ENCODE results near the gene ZNF850.

The ZNF850 gene

GRCh38 chr19:36687214-36688056 is 85.2 kb downstream of the ZNF850 start, which contains the start of gene ZNF567:
ZNF567 (plus strand) TSS chr19:36687612; CDS start chr19:36694868, 7,256 bp downstream.
- DNase-seq = peak; percentile 87

DNA sequence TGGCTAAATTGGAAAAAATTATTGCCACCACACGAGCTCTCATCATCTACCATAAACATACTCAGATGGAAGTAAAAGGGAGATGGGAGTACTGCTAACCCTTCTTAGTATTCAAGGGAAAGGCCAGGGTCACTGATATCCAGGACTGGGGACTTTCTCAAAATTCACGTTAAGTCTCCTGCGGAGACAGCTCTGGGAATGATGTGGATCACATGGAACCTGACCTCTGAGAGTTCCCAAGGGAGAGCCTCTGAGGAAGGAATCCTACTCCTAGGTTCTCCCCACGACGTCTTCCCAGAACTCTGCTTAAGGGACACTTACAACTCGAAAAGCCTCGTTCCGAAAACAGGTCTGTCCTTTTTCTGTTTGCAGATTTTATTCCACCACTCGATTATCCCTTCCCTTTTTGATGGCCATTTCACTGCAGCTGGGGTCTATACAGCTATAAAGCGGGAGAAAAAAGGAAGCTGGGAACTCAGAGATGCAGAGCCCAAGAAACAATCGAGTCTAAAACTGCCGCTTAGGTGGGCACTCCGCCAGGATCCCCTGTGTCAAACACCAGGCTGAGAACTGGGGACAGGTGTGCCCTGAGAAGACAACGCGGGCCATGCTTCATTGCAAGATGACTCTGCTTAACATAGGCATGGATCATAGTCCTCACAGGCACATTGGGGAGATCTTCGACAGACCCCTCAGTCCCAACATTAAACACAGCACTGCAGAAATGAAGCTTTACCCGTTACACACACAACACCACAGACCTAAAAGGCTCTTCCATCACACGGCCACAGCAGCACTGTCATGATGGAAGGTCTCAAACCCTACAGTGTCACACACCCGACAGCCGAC is 86.0 kb downstream of the ZNF850 start:
- DNase-seq = peak; percentile 1

- no peak for DNase-seq
These were observed 86.8 kb downstream of the ZNF850 start for GRCh38 chr19:36685835-36686234.

GRCh38 chr19:36679455-36679854 is 93.2 kb downstream of the ZNF850 start:
- no peak for DNase-seq

- DNase-seq = no peak
These were observed 98.4 kb downstream of the ZNF850 start for GRCh38 chr19:36674201-36674600.

GRCh38 chr19:36672368-36672767 is 100.2 kb downstream of the ZNF850 start:
- no peak for DNase-seq

- no peak for DNase-seq
These were observed 104.0 kb downstream of the ZNF850 start for GRCh38 chr19:36668646-36669045.

- DNase-seq = no peak
These were observed 106.8 kb downstream of the ZNF850 start for GRCh38 chr19:36665832-36666231.

Data from NCI-H1092 (cell line).